Thymus (tissue), 11 donors: ENCODE measurements around the gene EML4. TPM values are rescaled to one million over a fixed set of nuclear protein-coding genes. Genes with fewer than 3 reads are reported as not detected.
"Not testable (repeated sequence)": the region's sequence is repeated elsewhere in the genome, so short reads cannot be mapped to it uniquely, and the experiment has no call there.

ENCODE experiments used
- DNase-seq, 9 donors: peaks; one replicate each; pipeline ENCODE4 v3.0.0-alpha.2; 2013; ENCODE audit warnings: low spot score in 9 of 9, low read depth in 6 of 9, missing footprints in 1 of 9
- H3K27ac ChIP-seq, 2 donors: one replicate each; pipeline ENCODE4 v1.5.1; 2013; ENCODE audit warnings: control low read depth in 1 of 2, low read depth in 1 of 2, low read length in 1 of 2, mild to moderate bottlenecking in 1 of 2, moderate library complexity in 1 of 2
- H3K27me3 ChIP-seq, 2 donors: one replicate each; pipeline ENCODE4 v1.5.1; 2013; ENCODE audit warnings: low read length in 1 of 2; ENCODE audit not compliant: control insufficient read depth in 2 of 2, insufficient read depth in 1 of 2
- H3K36me3 ChIP-seq, 2 donors: one replicate each; pipeline ENCODE4 v1.5.1; 2013; ENCODE audit warnings: low read length in 1 of 2, mild to moderate bottlenecking in 1 of 2, moderate library complexity in 1 of 2; ENCODE audit not compliant: control insufficient read depth in 2 of 2, insufficient read depth in 2 of 2
- H3K4me1 ChIP-seq, 2 donors: one replicate each; pipeline ENCODE4 v1.5.1; 2013; ENCODE audit warnings: low read length in 2 of 2; ENCODE audit not compliant: control insufficient read depth in 2 of 2, insufficient read depth in 2 of 2
- H3K4me3 ChIP-seq, 2 donors: one replicate each; pipeline ENCODE4 v1.5.1; 2013; ENCODE audit warnings: low read length in 2 of 2, control low read depth in 1 of 2, mild to moderate bottlenecking in 1 of 2
- H3K9me3 ChIP-seq, 2 donors: one replicate each; pipeline ENCODE4 v1.5.1; 2013; ENCODE audit warnings: low read length in 1 of 2, mild to moderate bottlenecking in 1 of 2; ENCODE audit not compliant: control insufficient read depth in 2 of 2, insufficient read depth in 1 of 2
- WGBS: extraction: QIAGEN DNeasy Blood & Tissue Kit; methylation state at CpG from one replicate; pipeline ENCODE4 v1.1.7; 2013; 5-methylcytosine and 5-hydroxymethylcytosine counted together
- polyA plus RNA-seq: library from polyadenylated mRNA; stranded (reverse); fragments of 200-250 nt; gene quantifications from one replicate; pipeline ENCODE4 v1.2.3, GENCODE V29; 2013
- total RNA-seq: library from RNA; stranded (reverse); fragments of 120-200 nt; gene quantifications from one replicate; pipeline ENCODE4 v1.2.4, GENCODE V29; 2013
- donor health status: healthy.

EML4 gene
- total and polyA plus RNA-seq, 2 donors: 23.5 to 28.5 TPM

- Histone ChIP-seq H3K36me3 (peaks cover 28 to 38% of the 10 kb centered on the region in 2 donors), H3K27ac (peak overlapping the region in 1 of 2 donors; percentile 15), H3K4me3 (no peak overlapping the region), H3K9me3 (no peaks in the 10 kb centered on the region), H3K27me3 (no peaks in the 10 kb centered on the region), H3K4me1 (peaks cover 0 to 8% of the 10 kb centered on the region in 2 donors)
- no peak for DNase-seq
- WGBS: 99% methylated on average over 11 of the region's 11 CpGs
These were observed 173.7 kb downstream of the EML4 start for GRCh38 chr2:42342795-42343241.

- WGBS: 98% methylated on average over 4 of the region's 4 CpGs
These were observed 176.8 kb downstream of the EML4 start for GRCh38 chr2:42345986-42346385.

GRCh38 chr2:42346856-42347255, 177.7 kb downstream of the EML4 start:
- H3K4me3 ChIP-seq, H3K27me3 ChIP-seq, DNase-seq, H3K4me1 ChIP-seq, H3K9me3 ChIP-seq, H3K27ac ChIP-seq: not testable (repeated sequence)
- H3K36me3 ChIP-seq: peaks cover 24 to 51% of the 10 kb centered on the region in 2 donors
- WGBS: 98% methylated on average over 6 of the region's 6 CpGs

More at GRCh38 chr2:42345986-42346385, 176.8 kb downstream of the EML4 start:
- Histone ChIP-seq H3K4me3 (no peak overlapping the region), H3K27me3 (no peaks in the 10 kb centered on the region), H3K36me3 (peaks cover 16 to 42% of the 10 kb centered on the region in 2 donors), H3K9me3 (no peaks in the 10 kb centered on the region), H3K4me1 (peaks cover 0 to 8% of the 10 kb centered on the region in 2 donors), H3K27ac (no peak overlapping the region)
- no peak for DNase-seq

GRCh38 chr2:42347518-42347917, 178.4 kb downstream of the EML4 start:
- peaks cover 28 to 54% of the 10 kb centered on the region in 2 donors for H3K36me3 ChIP-seq
- WGBS: 97% methylated on average over 12 of the region's 12 CpGs

GRCh38 chr2:42348113-42348805, 179.1 kb downstream of the EML4 start:
- 98% methylated on average over 8 of the region's 8 CpGs for WGBS
- Histone ChIP-seq H3K9me3 (no peaks in the 10 kb centered on the region), H3K4me3 (no peak overlapping the region), H3K36me3 (peaks cover 30 to 56% of the 10 kb centered on the region in 2 donors), H3K27me3 (no peaks in the 10 kb centered on the region), H3K4me1 (no peaks in the 10 kb centered on the region), H3K27ac (no peak overlapping the region)
- no peak for DNase-seq

More at GRCh38 chr2:42347518-42347917, 178.4 kb downstream of the EML4 start:
- H3K4me3 ChIP-seq, DNase-seq, H3K27me3 ChIP-seq, H3K9me3 ChIP-seq, H3K27ac ChIP-seq, H3K4me1 ChIP-seq: not testable (repeated sequence)

- Histone ChIP-seq H3K36me3 (peaks cover 28 to 51% of the 10 kb centered on the region in 2 donors), H3K27ac (no peak overlapping the region), H3K27me3 (no peaks in the 10 kb centered on the region), H3K4me3 (no peak overlapping the region), H3K9me3 (no peaks in the 10 kb centered on the region), H3K4me1 (no peaks in the 10 kb centered on the region)
- 95% methylated on average over 3 of the region's 3 CpGs for WGBS
- no peak for DNase-seq
These were observed 181.4 kb downstream of the EML4 start for GRCh38 chr2:42350434-42351063.

GRCh38 chr2:42351864-42352263, 182.7 kb downstream of the EML4 start:
- Histone ChIP-seq H3K36me3 (peaks cover 23 to 43% of the 10 kb centered on the region in 2 donors), H3K4me1 (no peaks in the 10 kb centered on the region), H3K27me3 (no peaks in the 10 kb centered on the region), H3K27ac (no peak overlapping the region), H3K4me3 (no peak overlapping the region), H3K9me3 (no peaks in the 10 kb centered on the region)
- no peak for DNase-seq
- WGBS: 98% methylated on average over 5 of the region's 5 CpGs

GRCh38 chr2:42353792-42354429, 184.8 kb downstream of the EML4 start:
- H3K36me3 ChIP-seq: peaks cover 23 to 32% of the 10 kb centered on the region in 2 donors
- 95% methylated on average over 5 of the region's 5 CpGs for WGBS
- no peaks in the 10 kb centered on the region for H3K9me3 ChIP-seq
- H3K27me3 ChIP-seq: no peaks in the 10 kb centered on the region
- no peak overlapping the region for H3K27ac ChIP-seq
- H3K4me3 ChIP-seq: no peak overlapping the region
- no peak for DNase-seq
- H3K4me1 ChIP-seq: peaks cover 0 to under 1% of the 10 kb centered on the region in 2 donors
